HG03439 (cell line): ENCODE data around the gene GRM7.

Source experiments
- ATAC-seq: cut with Tn5 transposase; IDR thresholded peaks from one replicate; pipeline ENCODE4 v1.9.1; 2021; ENCODE audit warnings: mild to moderate bottlenecking, moderate library complexity; ENCODE audit not compliant: unreplicated experiment

Gene GRM7

DNA sequence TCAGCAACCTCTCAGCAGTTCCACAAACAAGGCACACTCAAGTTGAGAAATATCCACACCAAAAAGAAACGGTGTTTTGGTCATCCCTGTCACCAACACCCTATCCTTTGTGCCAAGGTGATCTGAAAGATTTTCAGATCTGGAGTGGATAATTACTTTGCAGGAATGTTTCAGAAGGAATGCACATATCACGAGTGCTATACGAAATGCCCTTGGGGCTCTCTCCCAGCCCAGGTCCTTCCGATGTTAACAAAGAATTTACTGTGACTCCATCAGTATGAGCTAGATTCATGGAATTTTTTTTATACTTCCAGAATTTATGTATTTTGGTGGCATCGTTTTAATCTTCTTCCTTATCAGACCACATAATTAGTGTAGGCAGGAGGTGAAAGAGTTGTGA is 105.0 kb downstream of the GRM7 start:
- ATAC-seq: no peak

GRCh38 chr3:6971933-6972332 is 111.0 kb downstream of the GRM7 start:
- no peak for ATAC-seq

- ATAC-seq: no peak
Measured at GRCh38 chr3:6985848-6986247, 124.9 kb downstream of the GRM7 start.

DNA sequence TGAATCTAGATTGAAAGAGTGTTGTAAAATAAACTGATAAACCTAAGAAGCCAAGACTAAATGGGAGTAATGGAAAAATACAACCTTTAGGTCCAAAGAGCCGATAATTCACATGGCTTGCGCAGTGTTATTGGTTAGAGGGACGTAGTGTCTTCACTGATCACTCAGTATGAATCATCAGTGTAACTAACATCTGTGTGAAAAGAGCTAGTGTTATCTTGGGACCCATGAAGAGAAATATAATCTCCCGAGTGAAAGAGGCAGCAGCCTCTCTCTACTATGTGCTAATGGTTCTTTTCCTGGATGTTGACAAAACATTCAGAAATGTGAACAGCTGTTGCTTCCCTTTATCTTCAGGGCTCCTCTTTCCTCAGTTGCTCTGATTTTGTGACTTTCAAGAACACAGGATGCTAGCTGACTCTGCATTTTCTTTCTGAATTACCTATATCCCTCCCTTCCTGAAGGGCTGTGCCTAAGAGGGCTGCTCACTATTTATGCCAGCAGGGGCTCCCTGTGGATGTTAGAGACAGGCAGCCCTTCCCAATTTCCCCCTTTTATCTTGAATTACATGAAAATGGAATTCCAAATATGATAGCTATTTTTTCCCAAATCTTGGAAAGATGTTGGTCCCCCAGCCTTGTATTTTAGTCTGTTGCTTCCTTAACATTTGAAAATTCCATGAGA is 128.8 kb downstream of the GRM7 start:
- ATAC-seq: no peak

DNA sequence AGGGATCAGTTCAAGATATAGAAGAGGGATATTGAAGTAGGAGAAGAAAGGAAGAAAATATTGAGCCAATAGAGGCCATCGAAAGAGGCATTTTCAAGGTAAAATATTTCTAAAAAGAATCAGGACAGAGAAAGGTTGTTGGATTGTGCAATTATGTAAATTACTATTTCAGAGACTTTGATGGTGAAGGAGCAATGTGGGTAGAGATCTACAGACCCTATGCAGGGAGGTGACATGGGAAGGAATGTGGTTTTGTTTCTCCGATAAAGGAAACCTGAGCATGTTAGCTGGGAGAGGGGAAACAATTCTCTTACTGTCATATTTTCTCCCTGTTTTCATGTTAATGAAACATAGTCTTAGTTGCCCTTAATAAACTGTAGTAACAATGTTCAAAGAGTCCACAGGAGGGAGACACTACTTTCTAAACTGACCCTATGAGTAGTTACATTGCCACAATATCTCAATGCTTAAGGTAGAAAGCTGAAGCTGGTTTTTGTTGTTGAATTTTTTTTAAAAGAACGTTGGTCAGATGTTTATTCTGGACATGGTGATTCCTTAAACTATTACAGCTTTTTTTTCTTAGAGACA is 133.3 kb downstream of the GRM7 start:
- no peak for ATAC-seq

GRCh38 chr3:7000501-7000900 is 139.6 kb downstream of the GRM7 start:
- no peak for ATAC-seq

DNA sequence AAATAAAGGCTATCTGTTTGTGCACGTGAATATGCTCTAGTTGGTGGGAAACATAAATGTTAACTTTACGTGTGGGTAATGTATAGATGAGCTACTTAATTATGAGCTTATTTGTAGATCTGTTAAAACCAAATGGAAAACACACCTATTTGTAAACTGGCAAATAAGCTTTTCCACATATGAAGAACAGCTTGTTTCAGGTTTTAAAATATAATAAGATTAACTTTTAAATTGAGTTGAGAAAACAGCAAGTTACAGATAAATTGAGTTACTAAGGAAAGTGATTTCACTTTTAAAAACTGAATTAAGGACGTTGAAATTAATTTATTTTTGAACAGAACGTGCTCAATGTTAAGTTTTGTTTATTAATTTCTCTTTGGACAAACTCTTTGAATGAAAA is 140.5 kb downstream of the GRM7 start:
- no peak for ATAC-seq

GRCh38 chr3:7015683-7016440 is 154.9 kb downstream of the GRM7 start:
- ATAC-seq: no peak

DNA sequence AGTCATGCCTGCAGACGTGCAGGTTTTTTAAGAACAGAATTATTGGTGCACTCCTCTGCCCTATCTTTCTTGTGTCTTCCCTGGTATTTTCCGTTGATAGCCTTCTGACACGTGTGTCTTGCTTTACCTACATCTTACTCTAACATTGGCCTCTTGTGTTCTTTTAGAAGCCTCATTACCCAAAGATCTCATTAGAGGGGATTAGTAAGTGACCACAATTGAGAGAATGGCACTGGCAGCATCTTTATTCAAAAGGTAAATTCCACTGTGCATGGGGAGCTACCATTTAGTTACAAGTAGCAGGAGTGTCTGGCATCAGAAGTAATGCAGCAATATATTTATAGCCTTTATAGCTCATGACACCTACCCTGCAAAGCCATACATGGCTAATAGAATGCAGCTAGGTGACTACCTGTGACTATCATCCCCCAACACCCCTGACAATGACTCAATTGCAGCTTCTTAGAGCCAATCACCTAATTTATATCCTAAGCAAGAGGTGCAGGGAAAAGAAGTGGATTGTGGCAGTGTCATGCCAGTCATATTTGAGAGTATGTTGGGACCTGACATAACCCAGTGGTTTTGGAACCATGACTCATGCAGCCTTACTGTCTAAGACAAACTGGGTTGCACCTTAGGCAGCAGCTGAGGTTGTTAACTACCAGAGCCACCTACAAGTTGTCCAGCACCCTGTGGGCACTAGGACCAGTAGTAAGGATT is 164.8 kb downstream of the GRM7 start:
- no peak for ATAC-seq

DNA sequence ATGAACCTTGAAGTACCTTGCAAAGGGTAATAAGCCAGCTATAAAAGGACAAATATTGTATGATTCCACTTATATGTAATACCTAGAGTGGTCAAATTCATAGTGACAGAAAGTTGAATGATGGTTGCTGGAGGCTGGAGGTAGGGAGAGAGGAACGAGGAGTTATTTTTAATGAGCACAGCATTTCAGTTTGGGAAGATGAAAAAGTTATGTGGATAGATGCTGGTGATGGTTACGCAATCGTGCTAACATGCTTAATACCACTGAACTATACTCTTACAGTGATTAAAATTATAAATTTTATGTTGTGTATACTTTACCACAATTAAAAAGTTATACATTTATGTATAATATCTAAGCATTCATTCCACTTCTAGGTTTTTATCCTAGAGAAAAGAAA is 168.6 kb downstream of the GRM7 start:
- ATAC-seq: no peak

GRCh38 chr3:7038394-7038793 is 177.5 kb downstream of the GRM7 start:
- no peak for ATAC-seq

- no peak for ATAC-seq
Measured at GRCh38 chr3:7062714-7063113, 201.8 kb downstream of the GRM7 start.

- ATAC-seq: no peak
Measured at GRCh38 chr3:7070461-7070860, 209.5 kb downstream of the GRM7 start.

DNA sequence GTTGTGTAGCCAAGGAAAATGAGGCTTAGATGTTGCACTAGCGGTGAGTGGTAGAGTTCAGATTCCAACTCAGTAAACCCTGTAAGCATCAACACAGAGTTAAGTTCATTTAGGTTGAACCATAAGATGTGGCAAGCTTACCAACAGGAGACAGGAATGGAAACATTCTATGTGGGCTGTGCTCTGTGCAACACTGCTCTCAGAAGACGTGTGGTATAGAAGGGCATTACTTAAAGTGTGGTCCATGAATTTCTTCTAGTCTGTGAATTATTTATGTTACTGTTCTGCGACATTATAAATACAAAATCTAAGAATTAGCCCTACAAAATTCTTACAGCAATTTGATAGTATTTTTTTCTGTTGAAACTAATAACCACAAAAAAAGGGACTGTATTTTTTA is 213.3 kb downstream of the GRM7 start:
- no peak for ATAC-seq

- no peak for ATAC-seq
Measured at GRCh38 chr3:7075117-7075516, 214.2 kb downstream of the GRM7 start.

DNA sequence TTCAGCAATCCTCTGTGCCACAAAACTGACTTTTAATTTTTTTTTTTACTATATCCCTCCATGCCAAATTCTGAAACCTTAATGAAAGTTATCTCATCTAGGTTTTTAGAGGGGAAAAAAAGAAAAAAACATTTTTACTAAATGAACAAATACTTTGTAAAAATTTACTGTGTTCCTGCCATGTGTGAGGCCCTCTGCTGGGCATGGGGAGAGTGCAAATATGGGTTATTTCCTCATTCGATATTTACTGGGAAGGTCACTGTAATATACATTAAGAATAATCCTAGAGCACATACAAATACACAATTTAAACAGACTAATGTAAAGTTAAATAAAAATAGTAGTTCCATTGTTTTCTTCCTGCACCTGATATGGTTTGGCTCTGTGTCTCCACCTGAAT is 215.0 kb downstream of the GRM7 start:
- no peak for ATAC-seq

- ATAC-seq: no peak
Measured at GRCh38 chr3:7082244-7082643, 221.3 kb downstream of the GRM7 start.

DNA sequence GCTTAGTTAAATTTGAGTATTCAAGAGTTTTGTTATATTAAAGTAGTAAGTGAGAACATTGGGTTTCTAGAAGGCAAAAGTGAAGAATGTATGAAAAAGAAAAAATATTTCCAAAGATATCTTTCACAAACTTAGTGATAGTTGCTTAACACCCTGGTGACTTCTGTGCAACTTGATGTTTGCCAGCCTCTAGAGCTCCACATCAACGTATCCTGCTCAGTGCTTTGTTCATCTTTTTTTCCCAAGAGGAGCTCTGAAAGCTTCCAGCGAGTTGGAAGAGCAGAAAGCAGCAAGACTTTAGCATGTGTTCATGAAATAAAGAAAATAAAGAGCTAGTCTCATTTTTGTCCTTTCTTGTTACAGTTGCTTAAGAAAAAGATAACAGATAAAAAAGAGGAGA is 225.5 kb downstream of the GRM7 start:
- no peak for ATAC-seq

- ATAC-seq: no peak
Measured at GRCh38 chr3:7095116-7095515, 234.2 kb downstream of the GRM7 start.

DNA sequence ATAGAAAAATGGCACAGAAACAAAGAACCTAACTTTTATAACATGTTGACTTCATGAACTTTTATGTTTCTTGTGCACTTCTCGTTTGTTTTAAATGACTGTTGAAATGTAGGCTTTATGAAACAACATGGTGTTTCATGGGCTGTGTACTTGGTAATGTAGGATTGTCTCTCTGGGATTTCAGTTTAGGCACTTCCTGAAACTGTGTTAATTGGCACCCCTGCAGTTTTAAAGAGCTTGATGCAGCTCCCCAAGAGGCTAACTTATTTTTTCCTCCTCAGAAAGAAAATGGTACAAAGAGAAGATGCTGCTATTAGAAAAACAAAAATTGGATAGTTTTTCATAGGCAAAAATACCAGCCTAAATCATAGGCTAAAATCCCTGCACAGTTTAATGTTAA is 239.2 kb downstream of the GRM7 start:
- ATAC-seq: no peak

GRCh38 chr3:7106635-7107034 is 245.7 kb downstream of the GRM7 start:
- ATAC-seq: no peak
